GM12878 (cell line): Measurements from ENCODE around the gene OR2Y1. TPM values are rescaled to one million over a fixed set of nuclear protein-coding genes. Genes with fewer than 3 reads are reported as not detected.

ENCODE experiments used
- ATAC-seq: fragments of 200-7000 bp; cut with Tn5 transposase; 3 replicates; pipeline ENCODE4 v1.9.1; 2020; ENCODE audit warnings: mild to moderate bottlenecking, moderate library complexity
- BruUV-seq: library from RNA; stranded (reverse); fragments of 400-500 nt; replicated peaks from 2 replicates; lab custom pipeline; 2021; lab: Mats Ljungman, UMichigan
- CTCF ChIA-PET: fragments of 300-600 bp; sonication (Branson Sonifier 250); formaldehyde crosslinking; extraction: SDS; loops from one replicate; lab custom pipeline; 2021; ENCODE audit warnings: inconsistent platforms; lab: Yijun Ruan, JAX
- POLR2A ChIA-PET: fragments of 350-600 bp; formaldehyde crosslinking; extraction: SDS; loops from one replicate; lab custom pipeline; 2021; ENCODE audit warnings: inconsistent platforms; lab: Charles Lee
- RAD21 ChIA-PET: fragments of 300-600 bp; sonication (Branson Sonifier 250); formaldehyde crosslinking; loops from one replicate; lab custom pipeline; 2023; ENCODE audit warnings: antibody characterized with exemption; ENCODE audit not compliant: unreplicated experiment; lab: Charles Lee
- SMC1A ChIA-PET: fragments of 300-600 bp; sonication (Branson Sonifier 250); formaldehyde crosslinking; loops from one replicate; lab custom pipeline; 2023; ENCODE audit not compliant: unreplicated experiment, uncharacterized antibody; lab: Charles Lee
- DNase-seq: peaks from one replicate; pipeline ENCODE4 v3.0.0-alpha.2; 2011; ENCODE audit warnings: low read depth, low spot score
- FAIRE-seq: peaks from 3 replicates; lab custom pipeline; 2011; peaks lifted over from hg19 to GRCh38; lab: Jason Lieb, UNC
- H2AFZ ChIP-seq: 2 replicates; pipeline ENCODE4 v1.6.0; 2011; ENCODE audit warnings: low read depth, low read length, control low read depth; ENCODE audit not compliant: control insufficient read depth
- H3K27ac ChIP-seq: 2 replicates; pipeline ENCODE4 v1.5.1; 2011; ENCODE audit warnings: control low read depth; ENCODE audit not compliant: control insufficient read depth, insufficient read depth
- H3K27me3 ChIP-seq, 2 experiments: replicated peaks in 1 of 2; 2 replicates each; pipeline versions ENCODE4 v1.6.0 to v1.6.1; 2011; ENCODE audit warnings: low read length in 1 of 2; ENCODE audit not compliant: control insufficient read depth in 2 of 2, insufficient read depth in 2 of 2
- H3K36me3 ChIP-seq, 2 experiments: 2 replicates each; pipeline ENCODE4 v1.5.1; 2011; ENCODE audit warnings: low read length in 1 of 2; ENCODE audit not compliant: control insufficient read depth in 2 of 2, insufficient read depth in 2 of 2
- H3K4me1 ChIP-seq: 2 replicates; pipeline ENCODE4 v1.6.1; 2011; ENCODE audit warnings: mild to moderate bottlenecking, low read length, moderate library complexity, mixed read lengths; ENCODE audit not compliant: control insufficient read depth, insufficient read depth
- H3K4me2 ChIP-seq: 2 replicates; pipeline ENCODE4 v1.6.0; 2011; ENCODE audit warnings: control low read depth; ENCODE audit not compliant: control insufficient read depth, insufficient read depth
- H3K4me3 ChIP-seq: fragments of 200-600 bp; sonication (generic); 2 replicates; pipeline ENCODE4 v1.5.1; 2016
- H3K79me2 ChIP-seq: 2 replicates; pipeline ENCODE4 v1.6.0; 2011; ENCODE audit warnings: low read length; ENCODE audit not compliant: control insufficient read depth, insufficient read depth
- H3K9ac ChIP-seq: 2 replicates; pipeline ENCODE4 v1.8.0; 2011; ENCODE audit warnings: low read length, control low read depth, mixed read lengths; ENCODE audit not compliant: control insufficient read depth, insufficient read depth
- H3K9me3 ChIP-seq: replicated peaks from 3 replicates; pipeline ENCODE4 v1.5.1; 2011; ENCODE audit warnings: mild to moderate bottlenecking, low read length; ENCODE audit not compliant: control insufficient read depth, insufficient read depth
- H4K20me1 ChIP-seq: 2 replicates; pipeline ENCODE4 v1.6.0; 2011; ENCODE audit not compliant: control insufficient read depth, insufficient read depth
- CBX3 ChIP-seq: fragments of 200-600 bp; sonication (generic); IDR thresholded peaks from 2 replicates; pipeline ENCODE4 v1.6.1; 2016; ENCODE audit warnings: low read depth, borderline replicate concordance
- CREM ChIP-seq: IDR thresholded peaks from 2 replicates; pipeline ENCODE4 v1.6.1; 2014; ENCODE audit warnings: antibody characterized with exemption, low read depth
- E2F8 ChIP-seq: fragments of 450-650 bp; IDR thresholded peaks from 2 replicates; pipeline ENCODE4 v1.6.1; 2018; ENCODE audit warnings: mild to moderate bottlenecking, low read depth, moderate library complexity; ENCODE audit not compliant: partially characterized antibody
- HSF1 ChIP-seq: fragments of 150-350 bp; IDR thresholded peaks from 2 replicates; pipeline ENCODE4 v1.6.1; 2014; ENCODE audit warnings: mild to moderate bottlenecking, low read depth, low read length
- MXI1 ChIP-seq: fragments of 150-350 bp; IDR thresholded peaks from 2 replicates; pipeline ENCODE4 v1.6.1; 2011; ENCODE audit warnings: low read depth, mild to moderate bottlenecking, inconsistent platforms, low read length, improper control_type of control experiment
- NFIC ChIP-seq: IDR thresholded peaks from 2 replicates; pipeline ENCODE4 v1.6.1; 2012; ENCODE audit warnings: low read depth, mild to moderate bottlenecking, inconsistent platforms, low read length, moderate library complexity
- SMARCA5 ChIP-seq: fragments of 450-650 bp; IDR thresholded peaks from 2 replicates; pipeline ENCODE4 v1.6.1; 2017; ENCODE audit warnings: mild to moderate bottlenecking
- ZBTB11 ChIP-seq: fragments of 450-650 bp; formaldehyde crosslinking; IDR thresholded peaks from 2 replicates; pipeline ENCODE4 v1.5.0; 2022; ENCODE audit warnings: mild to moderate bottlenecking, missing genetic modification characterization
- ZNF217 ChIP-seq: fragments of 450-650 bp; IDR thresholded peaks from 2 replicates; pipeline ENCODE4 v1.6.1; 2017; ENCODE audit warnings: antibody characterized with exemption, mild to moderate bottlenecking
- ZZZ3 ChIP-seq: IDR thresholded peaks from 2 replicates; pipeline ENCODE4 v1.6.1; 2011; ENCODE audit warnings: low read depth; ENCODE audit not compliant: control insufficient read depth, insufficient read length
- in situ Hi-C: fragments of 300-500 bp; cut with MboI; formaldehyde crosslinking; loops from 9 replicates; pipeline ENCODE4 v1.14.3; 2018; ENCODE audit warnings: mixed read lengths
- intact Hi-C: fragments of 100-400 bp; cut with micrococcal nuclease; formaldehyde crosslinking; loops from one replicate; pipeline ENCODE4 v1.14.2; 2022; ENCODE audit not compliant: unreplicated experiment
- polyA plus RNA-seq, 11 experiments: library from polyadenylated mRNA; depleted of rRNA in 4 of 11; unstranded in 6 of 11; stranded (reverse) in 5 of 11; fragments of >200 nt; fragmentation: Nextera tagmentation in 4 of 11; fragmentation: Illumina TruSeq in 1 of 11; extraction: Ambion mirVana in 4 of 11; extraction: Trizol in 1 of 11; gene quantifications; 1 replicate in 1 of 11; 2 replicates in 10 of 11; pipeline versions ENCODE4 v1.2.1 to v1.2.3, GENCODE V29; 2011 to 2016; ENCODE audit warnings: inconsistent platforms in 2 of 11, missing spikeins in 2 of 11, low read depth in 1 of 11
- total RNA-seq, 4 experiments: library from RNA; depleted of rRNA in 3 of 4; stranded (reverse); fragments of >200 nt in 3 of 4; fragmentation: Illumina TruSeq in 1 of 4; extraction: Trizol in 1 of 4; gene quantifications; 2 replicates each; pipeline versions ENCODE4 v1.2.1 to v1.2.3, GENCODE V29; 2013 to 2021

OR2Y1 gene
- total and polyA plus RNA-seq, 10 of the 15 experiments (the other 5 are each of a cell fraction or from before 2014, with no cell fraction given) = not detected

DNA sequence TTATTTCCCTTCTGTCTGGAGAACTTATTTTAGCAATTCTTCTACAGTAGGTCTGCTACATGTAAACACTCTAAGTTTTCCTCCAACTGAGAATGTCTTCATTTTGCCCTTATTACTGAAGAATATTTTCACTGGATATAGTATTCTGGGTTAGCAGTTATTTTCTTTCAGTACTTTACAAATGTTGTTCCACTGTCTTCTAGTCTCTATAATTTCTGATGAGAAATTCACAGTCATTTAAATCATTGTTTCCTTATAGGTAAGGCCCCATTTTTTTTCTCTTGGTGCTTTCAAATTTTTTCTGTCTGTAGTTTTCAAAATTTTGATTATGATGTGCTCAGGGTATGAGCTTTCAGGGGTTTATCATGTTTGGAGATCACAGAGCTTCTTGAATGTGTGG, 32.0 kb upstream of the OR2Y1 start:
- SMC1A ChIA-PET = no interaction called here
- H3K36me3 ChIP-seq = no peaks in the 10 kb centered on the region
- no peak for ATAC-seq
- no peak for DNase-seq
- no peaks in the 10 kb centered on the region for H3K4me1 ChIP-seq
- H4K20me1 ChIP-seq = no peaks in the 10 kb centered on the region
- no peak overlapping the region for H2AFZ ChIP-seq
- POLR2A ChIA-PET = interaction anchor here (0.6 kb wide), 1 partner anchor 73 kb away, joined by 4 read pairs; no protein-coding TSS in a partner anchor
- TF ChIP-seq CREM (no peak), CBX3 (no peak), ZZZ3 (no peak), ZBTB11 (CRISPR knock-in tag) (no peak), NFIC (no peak), MXI1 (no peak), SMARCA5 (no peak), HSF1 (no peak), E2F8 (no peak), ZNF217 (no peak)
- BruUV-seq = no TSS peak
- intact Hi-C loops (no loop called here), in situ Hi-C loops (no loop called here)
- H3K9me3 ChIP-seq = no peaks in the 10 kb centered on the region; the same call in 2 of the 3 replicates
- H3K9ac ChIP-seq = no peak overlapping the region
- no peaks in the 10 kb centered on the region for H3K27me3 ChIP-seq
- no peak overlapping the region for H3K4me3 ChIP-seq
- CTCF ChIA-PET = no interaction called here
- FAIRE-seq = no peak
- no peaks in the 10 kb centered on the region for H3K79me2 ChIP-seq
- H3K4me2 ChIP-seq = no peak overlapping the region
- H3K27ac ChIP-seq = no peak overlapping the region
- RAD21 ChIA-PET = no interaction called here
